GM12864 (cell line): ENCODE measurements around the gene SYT13.

ENCODE experiments used
- DNase-seq: peaks from one replicate; pipeline ENCODE4 v3.0.0-alpha.2; 2011; ENCODE audit warnings: low read depth
- H3K4me3 ChIP-seq: 2 replicates; pipeline ENCODE4 v1.5.1; 2011; ENCODE audit warnings: mild to moderate bottlenecking, low read depth, low read length, control low read depth
- CTCF ChIP-seq: IDR thresholded peaks from 2 replicates; pipeline ENCODE4 v1.5.1; 2011; ENCODE audit warnings: low read depth, mild to moderate bottlenecking, moderate library complexity, low read length, control low read depth, inconsistent platforms; ENCODE audit errors: missing control alignments

The SYT13 gene

GRCh38 chr11:45275828-45276227, 10.3 kb downstream of the SYT13 start:
- H3K4me3 ChIP-seq = no peak overlapping the region
- no peak for TF ChIP-seq CTCF
- no peak for DNase-seq

DNA sequence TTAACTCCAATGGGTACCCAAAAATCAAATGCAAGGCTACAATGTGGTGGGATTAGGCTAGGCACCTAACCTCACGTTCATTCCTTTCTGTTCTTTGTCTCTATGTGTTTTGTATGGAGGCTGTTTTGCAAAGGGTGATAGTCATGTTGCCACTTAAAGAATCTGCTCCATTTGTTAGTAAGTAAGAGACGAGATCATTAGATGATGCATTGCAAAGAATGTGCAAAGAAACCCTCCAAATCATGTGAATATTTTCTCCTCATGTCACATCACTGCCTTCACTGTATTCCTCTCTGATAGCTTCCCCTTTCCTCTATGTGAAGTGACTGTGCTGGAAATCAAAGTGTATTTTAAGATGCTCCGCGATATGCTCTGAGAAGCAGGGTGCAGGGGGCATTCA, 11.9 kb downstream of the SYT13 start:
- no peak overlapping the region for H3K4me3 ChIP-seq
- TF ChIP-seq CTCF = no peak
- DNase-seq = no peak

- no peak for DNase-seq
- H3K4me3 ChIP-seq = no peak overlapping the region
- TF ChIP-seq CTCF = no peak
These were observed 12.6 kb downstream of the SYT13 start for GRCh38 chr11:45273509-45273908.

DNA sequence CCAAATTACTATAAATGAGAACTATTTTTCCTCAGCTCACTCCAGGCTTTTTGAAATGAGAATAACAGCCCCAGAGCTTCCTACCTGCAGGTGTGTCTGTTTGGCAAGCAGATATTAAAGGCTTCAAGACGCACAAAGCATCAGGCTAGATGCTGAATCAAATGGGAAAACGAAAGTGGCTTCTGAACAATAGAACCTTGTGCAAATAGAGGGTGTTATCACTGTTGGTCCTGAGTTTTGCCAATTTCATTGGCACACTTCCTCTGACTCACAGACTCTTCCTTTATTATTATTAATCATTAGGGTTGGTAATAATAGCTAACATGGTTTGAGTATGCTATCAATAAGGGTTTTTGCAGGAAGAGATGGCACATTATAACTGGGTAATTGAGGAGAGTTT, 13.4 kb downstream of the SYT13 start:
- TF ChIP-seq CTCF = no peak
- H3K4me3 ChIP-seq = no peak overlapping the region
- DNase-seq = no peak

DNA sequence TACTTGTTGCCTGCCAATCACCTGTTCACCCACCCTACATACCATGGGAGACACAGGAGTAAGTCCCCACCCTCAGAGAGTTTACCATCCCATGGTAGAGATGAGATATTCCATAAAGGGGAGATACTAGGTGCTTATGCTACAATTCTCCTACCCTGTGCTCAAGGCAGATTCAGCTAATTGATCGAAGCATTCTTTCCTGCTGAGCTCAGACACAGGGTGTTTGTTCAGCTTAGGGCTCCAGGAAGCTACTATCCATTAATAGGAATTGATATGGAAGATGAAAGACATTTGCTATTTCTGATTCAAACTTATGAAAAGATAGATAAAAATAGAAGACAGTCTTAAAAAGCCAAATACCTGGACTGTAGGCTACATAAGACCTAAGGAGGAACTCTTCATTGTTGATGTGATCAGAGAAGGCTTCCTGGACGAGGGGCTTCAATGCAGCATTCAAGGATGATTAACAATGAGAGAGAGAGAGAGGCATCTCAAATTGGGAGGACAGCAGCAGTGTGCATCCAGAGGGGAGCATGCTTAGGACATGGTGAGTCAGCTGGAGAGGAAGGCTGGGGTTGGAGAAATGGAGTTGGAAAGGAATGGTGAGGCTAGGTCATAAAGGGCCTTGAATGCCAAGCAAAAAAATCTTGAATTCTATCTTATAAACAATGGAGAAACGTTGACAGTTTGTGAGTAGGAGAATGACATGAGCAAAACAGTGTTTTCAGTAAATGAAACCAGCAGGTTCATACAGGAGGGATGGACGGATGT, 15.0 kb downstream of the SYT13 start:
- no peak for DNase-seq
- TF ChIP-seq CTCF = no peak
- no peak overlapping the region for H3K4me3 ChIP-seq

DNA sequence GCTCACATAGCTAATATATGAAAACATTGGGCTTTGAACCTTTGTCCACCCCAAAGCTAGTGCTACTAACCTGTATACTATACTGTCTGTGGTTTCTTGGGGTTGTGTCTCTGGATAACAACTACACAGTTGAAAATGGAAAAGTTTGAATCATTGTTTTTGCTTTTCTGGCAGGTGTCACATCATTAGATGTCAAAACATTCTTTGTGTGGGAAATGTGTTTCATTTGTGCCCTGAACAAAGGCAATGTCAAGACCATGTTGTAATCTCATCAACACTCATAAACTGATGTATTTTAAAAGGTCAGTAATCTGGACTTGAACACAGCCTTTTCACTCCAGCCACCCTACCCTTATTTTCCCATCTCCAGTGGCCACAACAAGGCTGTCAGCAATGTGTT, 16.5 kb downstream of the SYT13 start:
- H3K4me3 ChIP-seq = no peak overlapping the region
- DNase-seq = no peak
- TF ChIP-seq CTCF = no peak

- no peak for TF ChIP-seq CTCF
- DNase-seq = no peak
- no peak overlapping the region for H3K4me3 ChIP-seq
These were observed 18.4 kb downstream of the SYT13 start for GRCh38 chr11:45267652-45268299.
